GM21528 (cell line): ENCODE data around the gene TOMM5.
A peak's percentile ranks its signal among the peaks of the same experiment; 100 is the strongest.
"Not testable (repeated sequence)": the region's sequence is repeated elsewhere in the genome, so short reads cannot be mapped to it uniquely, and the experiment has no call there.

Source experiments
- ATAC-seq: cut with Tn5 transposase; IDR thresholded peaks from one replicate; pipeline ENCODE4 v1.9.1; 2021; ENCODE audit warnings: mild to moderate bottlenecking, moderate library complexity; ENCODE audit not compliant: unreplicated experiment, low FRiP score

TOMM5 gene

GRCh38 chr9:37617161-37617560 lies 24.8 kb upstream of the TOMM5 start:
- no peak for ATAC-seq

- no peak for ATAC-seq
Observed at GRCh38 chr9:37611961-37612360, 19.6 kb upstream of the TOMM5 start.

- ATAC-seq, result no peak
Observed at GRCh38 chr9:37611014-37611413, 18.6 kb upstream of the TOMM5 start.

GRCh38 chr9:37609735-37610397 lies 17.5 kb upstream of the TOMM5 start:
- ATAC-seq, result no peak

GRCh38 chr9:37608250-37608649 lies 15.9 kb upstream of the TOMM5 start:
- no peak for ATAC-seq

GRCh38 chr9:37604296-37604695 lies 11.9 kb upstream of the TOMM5 start:
- no peak for ATAC-seq

GRCh38 chr9:37602817-37603216 lies 10.4 kb upstream of the TOMM5 start:
- no peak for ATAC-seq

- not testable (repeated sequence) for ATAC-seq
Observed at GRCh38 chr9:37602061-37602460, 9.7 kb upstream of the TOMM5 start.

GRCh38 chr9:37596504-37596903 lies 4.1 kb upstream of the TOMM5 start:
- ATAC-seq, result no peak

GRCh38 chr9:37593883-37594448 lies 1.6 kb upstream of the TOMM5 start:
- no peak for ATAC-seq

- ATAC-seq, result no peak
Observed at GRCh38 chr9:37587521-37587920, 4.9 kb downstream of the TOMM5 start.

- ATAC-seq, result no peak
Observed at GRCh38 chr9:37583522-37584121, 8.8 kb downstream of the TOMM5 start.

GRCh38 chr9:37582548-37583157 lies 9.7 kb downstream of the TOMM5 start:
- ATAC-seq, result no peak

- peak; percentile 73 for ATAC-seq
Observed at GRCh38 chr9:37575921-37576721, 16.3 kb downstream of the TOMM5 start, which contains the start of gene FBXO10. Gene FBXO10, minus strand, starts transcription at chr9:37576380. Its CDS starts 34,612 bp downstream, at chr9:37541768.

GRCh38 chr9:37575511-37575914 lies 16.9 kb downstream of the TOMM5 start:
- peak; percentile 45 for ATAC-seq

GRCh38 chr9:37575001-37575400 lies 17.4 kb downstream of the TOMM5 start:
- no peak for ATAC-seq

GRCh38 chr9:37574241-37574721 lies 18.1 kb downstream of the TOMM5 start:
- ATAC-seq, result no peak

GRCh38 chr9:37571282-37571681 lies 21.1 kb downstream of the TOMM5 start:
- ATAC-seq, result no peak

- ATAC-seq, result no peak
Observed at GRCh38 chr9:37566716-37567115, 25.7 kb downstream of the TOMM5 start.
